ENCODE measurements around the gene WWC2.

GRCh38 chr4:183303301-183303700, 204.2 kb downstream of the WWC2 start:
- TF ChIP-seq, protein P1, sequence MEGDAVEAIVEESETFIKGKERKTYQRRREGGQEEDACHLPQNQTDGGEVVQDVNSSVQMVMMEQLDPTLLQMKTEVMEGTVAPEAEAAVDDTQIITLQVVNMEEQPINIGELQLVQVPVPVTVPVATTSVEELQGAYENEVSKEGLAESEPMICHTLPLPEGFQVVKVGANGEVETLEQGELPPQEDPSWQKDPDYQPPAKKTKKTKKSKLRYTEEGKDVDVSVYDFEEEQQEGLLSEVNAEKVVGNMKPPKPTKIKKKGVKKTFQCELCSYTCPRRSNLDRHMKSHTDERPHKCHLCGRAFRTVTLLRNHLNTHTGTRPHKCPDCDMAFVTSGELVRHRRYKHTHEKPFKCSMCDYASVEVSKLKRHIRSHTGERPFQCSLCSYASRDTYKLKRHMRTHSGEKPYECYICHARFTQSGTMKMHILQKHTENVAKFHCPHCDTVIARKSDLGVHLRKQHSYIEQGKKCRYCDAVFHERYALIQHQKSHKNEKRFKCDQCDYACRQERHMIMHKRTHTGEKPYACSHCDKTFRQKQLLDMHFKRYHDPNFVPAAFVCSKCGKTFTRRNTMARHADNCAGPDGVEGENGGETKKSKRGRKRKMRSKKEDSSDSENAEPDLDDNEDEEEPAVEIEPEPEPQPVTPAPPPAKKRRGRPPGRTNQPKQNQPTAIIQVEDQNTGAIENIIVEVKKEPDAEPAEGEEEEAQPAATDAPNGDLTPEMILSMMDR (IDR thresholded peaks at IDR 0.05) = no peak
- no peak for TF ChIP-seq EZH2 (IDR thresholded peaks at IDR 0.05)
- no peak for TF ChIP-seq EZH2phosphoT487 (IDR thresholded peaks at IDR 0.05)
